Mammary epithelial cell (primary cell): ENCODE data around the gene DNAJC27.

Experiments
- CTCF ChIP-seq, 2 donors: IDR thresholded peaks in 1 of 2; conservative IDR thresholded peaks in 1 of 2; 2 replicates each; pipeline ENCODE4 v1.5.1; 2011 to 2012; ENCODE audit warnings: inconsistent platforms in 2 of 2, low read length in 2 of 2, mild to moderate bottlenecking in 2 of 2, control low read depth in 1 of 2, low read depth in 1 of 2; ENCODE audit not compliant: insufficient read depth in 1 of 2; ENCODE audit errors: extremely low read depth in 1 of 2
- EZH2 ChIP-seq: IDR thresholded peaks from 2 replicates; pipeline ENCODE4 v1.6.1; 2012; ENCODE audit warnings: low read length, inconsistent platforms, borderline replicate concordance

GRCh38 chr2:24899361-24899910 lies 72.3 kb downstream of the DNAJC27 start:
- no peak for TF ChIP-seq CTCF (conservative IDR thresholded peaks at IDR 0.05 in 1 of 2, IDR thresholded peaks at IDR 0.05 in 1 of 2; ENCODE audit: extremely low read depth in 1 of 2, insufficient read depth in 1 of 2, low read depth in 1 of 2, low read length in 2 of 2)
- no peak for TF ChIP-seq EZH2
